GM13976 (cell line): ENCODE data around the gene DOCK8.
A peak's percentile ranks its signal among the peaks of the same experiment; 100 is the strongest.

ENCODE experiments used
- DNase-seq: peaks from one replicate; pipeline ENCODE4 v3.0.0; 2012; ENCODE audit warnings: low spot score
- CTCF ChIP-seq: IDR thresholded peaks from 2 replicates; pipeline ENCODE4 v1.5.1; 2012; ENCODE audit warnings: borderline replicate concordance, mild to moderate bottlenecking; ENCODE audit not compliant: insufficient read depth; ENCODE audit errors: extremely low read depth, missing control alignments, control extremely low read depth
- in situ Hi-C: fragments of 300-500 bp; cut with MboI; formaldehyde crosslinking; loops from one replicate; pipeline ENCODE4 v1.12.0; 2022; ENCODE audit warnings: low sequenced_read_pairs, mixed read lengths, inconsistent platforms; ENCODE audit not compliant: unreplicated experiment

Gene DOCK8

GRCh38 chr9:466747-467146, 252.1 kb downstream of the DOCK8 start:
- in situ Hi-C loops = no loop called here
- DNase-seq = no peak
- no peak for TF ChIP-seq CTCF

- DNase-seq = peak; percentile 48
- TF ChIP-seq CTCF = no peak
- in situ Hi-C loops = no loop called here
Observed at GRCh38 chr9:468766-469426, 254.2 kb downstream of the DOCK8 start.

GRCh38 chr9:469672-470551, 255.2 kb downstream of the DOCK8 start:
- TF ChIP-seq CTCF = no peak
- in situ Hi-C loops = no loop called here
- DNase-seq = peak; percentile 91

- no peak for TF ChIP-seq CTCF
- in situ Hi-C loops = no loop called here
Observed at GRCh38 chr9:470552-471194, 256.0 kb downstream of the DOCK8 start.

GRCh38 chr9:471320-471719, 256.7 kb downstream of the DOCK8 start:
- DNase-seq = no peak
- no peak for TF ChIP-seq CTCF
- in situ Hi-C loops = no loop called here

More at GRCh38 chr9:470552-471194, 256.0 kb downstream of the DOCK8 start:
- DNase-seq = no peak

- TF ChIP-seq CTCF = no peak
- in situ Hi-C loops = no loop called here
- no peak for DNase-seq
Observed at GRCh38 chr9:472479-473075, 257.9 kb downstream of the DOCK8 start.
